A549 (cell line): ENCODE data around the gene FAM171A1. TPM values are rescaled to one million over a fixed set of nuclear protein-coding genes. Genes with fewer than 3 reads are reported as not detected.

Experiments
- ATAC-seq, 2 experiments: fragments of 200-7000 bp in 1 of 2; fragments of >200 bp in 1 of 2; cut with Nextera tagmentation in 1 of 2; cut with Tn5 transposase in 1 of 2; 3 replicates each; pipeline versions ENCODE4 v1.8.0 to v1.9.1; 2018 to 2020; ENCODE audit warnings: mild to moderate bottlenecking in 1 of 2, moderate library complexity in 1 of 2
- CTCF ChIA-PET: fragments of 300-600 bp; sonication (Branson Sonifier 250); formaldehyde crosslinking; extraction: SDS; loops from one replicate; lab custom pipeline; 2021; ENCODE audit warnings: antibody characterized with exemption, inconsistent platforms; lab: Yijun Ruan, JAX
- POLR2A ChIA-PET: fragments of 350-600 bp; formaldehyde crosslinking; extraction: SDS; loops from one replicate; lab custom pipeline; 2021; ENCODE audit warnings: antibody characterized with exemption, inconsistent platforms; lab: Yijun Ruan, JAX
- DNase-seq, 2 experiments: peaks; one replicate each; pipeline versions ENCODE4 v3.0.0 to v3.0.0-alpha.2; 2011 to 2016; ENCODE audit warnings: low read depth in 1 of 2, low spot score in 1 of 2
- FAIRE-seq: peaks from 2 replicates; lab custom pipeline; 2011; peaks lifted over from hg19 to GRCh38; lab: Jason Lieb, UNC
- H3K27ac ChIP-seq, 2 experiments: fragments of >200 bp; sonication (Bioruptor Twin); formaldehyde crosslinking; 3 replicates each; pipeline ENCODE4 v1.5.1; 2016 to 2017
- H3K4me1 ChIP-seq: fragments of >200 bp; sonication (Bioruptor Twin); formaldehyde crosslinking; 3 replicates; pipeline ENCODE4 v1.6.1; 2016
- H3K4me2 ChIP-seq: fragments of >200 bp; sonication (Bioruptor Twin); formaldehyde crosslinking; 3 replicates; pipeline ENCODE4 v1.6.1; 2016
- H3K4me3 ChIP-seq: fragments of >200 bp; sonication (Bioruptor Twin); formaldehyde crosslinking; 3 replicates; pipeline ENCODE4 v1.5.1; 2016
- H3K9me3 ChIP-seq: fragments of >200 bp; sonication (Bioruptor Twin); formaldehyde crosslinking; 3 replicates; pipeline ENCODE4 v1.6.1; 2016
- BCL3 ChIP-seq: fragments of >200 bp; sonication (Bioruptor Twin); formaldehyde crosslinking; IDR thresholded peaks from 3 replicates; pipeline ENCODE4 v1.6.1; 2016
- BHLHE40 ChIP-seq: IDR thresholded peaks from 2 replicates; pipeline ENCODE4 v1.6.1; 2012; ENCODE audit warnings: low read depth, low read length, inconsistent platforms
- CTCF ChIP-seq: fragments of >200 bp; sonication (Bioruptor Twin); formaldehyde crosslinking; IDR thresholded peaks from 3 replicates; pipeline ENCODE4 v1.5.1; 2016
- EP300 ChIP-seq, 2 experiments: fragments of >200 bp; sonication (Bioruptor Twin); formaldehyde crosslinking; IDR thresholded peaks; 2 replicates in 1 of 2; 3 replicates in 1 of 2; pipeline ENCODE4 v1.6.1; 2016 to 2017
- FOSL2 ChIP-seq, 2 experiments: fragments of 450-650 bp in 1 of 2; fragments of >200 bp in 1 of 2; sonication (Bioruptor Twin) in 1 of 2; formaldehyde crosslinking; IDR thresholded peaks; 2 replicates each; pipeline versions ENCODE4 v1.5.0 to v1.6.1; 2016 to 2020; ENCODE audit warnings: mild to moderate bottlenecking in 1 of 2, moderate library complexity in 1 of 2
- HOXB13 ChIP-seq: fragments of 250-450 bp; sonication (Bioruptor Pico); IDR thresholded peaks from 2 replicates; pipeline ENCODE4 v1.5.0; 2020; ENCODE audit warnings: low read depth, mild to moderate bottlenecking, moderate library complexity
- JUN ChIP-seq, 2 experiments: fragments of >200 bp; sonication (Bioruptor Twin); formaldehyde crosslinking; IDR thresholded peaks; 2 replicates in 1 of 2; 3 replicates in 1 of 2; pipeline ENCODE4 v1.6.1; 2016 to 2017
- MAX ChIP-seq: IDR thresholded peaks from 2 replicates; pipeline ENCODE4 v1.6.1; 2012
- PHF8 ChIP-seq: fragments of 200-600 bp; sonication (generic); IDR thresholded peaks from 2 replicates; pipeline ENCODE4 v1.6.1; 2016; ENCODE audit warnings: low read depth, mild to moderate bottlenecking, antibody characterized with exemption, moderate library complexity, borderline replicate concordance
- POLR2A ChIP-seq: IDR thresholded peaks from 2 replicates; pipeline ENCODE4 v1.6.1; 2012; ENCODE audit warnings: mild to moderate bottlenecking, low read length
- RCOR1 ChIP-seq: fragments of 150-350 bp; IDR thresholded peaks from 2 replicates; pipeline ENCODE4 v1.6.1; 2014; ENCODE audit warnings: antibody characterized with exemption, low read length, low read depth
- REST ChIP-seq: fragments of 200-600 bp; sonication (generic); IDR thresholded peaks from 2 replicates; pipeline ENCODE4 v1.6.1; 2016; ENCODE audit warnings: antibody characterized with exemption, mild to moderate bottlenecking, moderate library complexity
- SMC3 ChIP-seq: fragments of >200 bp; sonication (Bioruptor Twin); formaldehyde crosslinking; IDR thresholded peaks from 3 replicates; pipeline ENCODE4 v1.6.1; 2018; ENCODE audit warnings: inconsistent platforms
- TP53 ChIP-seq: fragments of 250-450 bp; sonication (Bioruptor Pico); IDR thresholded peaks from 2 replicates; pipeline ENCODE4 v1.5.0; 2021; ENCODE audit warnings: mild to moderate bottlenecking, moderate library complexity
- whole genome bisulfite sequencing: methylation state at CpG from one replicate; pipeline ENCODE4 v1.1.6; 2017; ENCODE audit errors: missing lambda C conversion rate; 5-methylcytosine and 5-hydroxymethylcytosine counted together
- polyA plus RNA-seq, 4 experiments: library from polyadenylated mRNA; depleted of rRNA in 3 of 4; stranded (reverse); fragments of >200 nt; fragmentation: RNase III in 1 of 4; extraction: RNeasy Plus Mini Kit Qiagen cat#74134 plus additional on column Dnase treatment in 1 of 4; gene quantifications; 2 replicates in 3 of 4; 3 replicates in 1 of 4; pipeline ENCODE4 v1.2.3, GENCODE V29; 2011 to 2017
- TF ChIP-seq, protein P1 (sequence below): IDR thresholded peaks from 2 replicates; pipeline ENCODE4 v1.6.1; 2012

Gene FAM171A1
- polyA plus RNA-seq, 2 of the 4 experiments (the other 2 are of a cell fraction) = 13.8 to 15.2 TPM

DNA sequence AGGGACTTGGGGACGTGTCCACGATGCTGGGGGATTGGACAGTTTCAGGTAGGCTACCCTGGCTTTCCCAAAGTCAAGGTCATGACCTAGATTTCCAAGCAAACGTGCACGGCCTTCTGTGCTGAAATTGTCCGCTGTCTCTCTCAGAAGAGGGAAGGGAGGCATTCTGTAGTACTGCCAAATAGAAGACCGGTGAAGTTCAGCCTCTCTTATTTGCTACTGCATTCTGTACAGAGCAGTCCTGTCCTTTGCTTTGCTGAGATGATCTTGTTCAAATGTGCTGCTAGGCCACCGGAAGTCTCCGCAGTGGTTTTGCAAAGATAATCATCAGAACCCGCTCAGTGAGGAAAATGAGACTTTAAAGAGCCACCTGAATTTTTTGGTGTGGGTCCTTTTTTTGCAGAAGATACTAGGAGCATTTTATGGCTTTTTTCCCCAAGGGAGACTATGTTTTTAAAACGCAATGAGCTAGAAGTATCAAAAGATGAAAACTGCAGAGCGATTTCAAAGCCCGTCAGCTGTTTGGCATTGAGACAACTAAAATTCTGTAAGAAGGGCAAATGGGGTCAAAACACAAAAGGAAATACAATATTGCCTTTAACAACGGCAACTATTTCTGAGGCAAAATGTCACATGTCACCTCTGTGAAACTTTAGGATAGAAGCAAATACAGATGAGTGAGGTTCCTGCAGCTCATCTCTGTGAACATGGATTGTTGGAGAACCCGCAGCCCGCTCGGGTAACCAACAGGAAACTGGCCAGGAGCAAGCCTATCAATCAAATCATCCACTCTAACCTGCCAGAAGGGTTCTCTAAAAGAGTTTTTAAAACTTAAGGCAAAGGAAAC is 201.3 kb downstream of the FAM171A1 start:
- FAIRE-seq = no peak
- TF ChIP-seq BHLHE40 = no peak
- no peak for TF ChIP-seq PHF8
- TF ChIP-seq FOSL2 (IDR thresholded peaks at IDR 0.05) = no peak
- no peak for TF ChIP-seq FOSL2 (CRISPR knock-in tag; IDR thresholded peaks at IDR 0.05)
- no peak for TF ChIP-seq EP300 (IDR thresholded peaks at IDR 0.05)
- TF ChIP-seq, all 56 proteins: peak for 0
- ATAC-seq (no peak), DNase-seq (no peak)
- CTCF ChIA-PET = interaction anchor here (1.4 kb wide), 1 partner anchor 10 kb away, joined by 5 read pairs; no protein-coding TSS in a partner anchor
- WGBS = 80% methylated on average over 16 of the region's 16 CpGs
- peaks cover 17% of the 10 kb centered on the region for H3K4me1 ChIP-seq
- no peak overlapping the region for H3K4me3 ChIP-seq
- no peaks in the 10 kb centered on the region for H3K9me3 ChIP-seq
- POLR2A ChIA-PET = interaction anchor here (1.2 to 1.3 kb wide), 2 partner anchors 33 to 72 kb away, joined by 3 to 5 read pairs; partner anchors contain the start of gene RPP38
- H3K27ac ChIP-seq = peak overlapping the region in 1 of 2 experiments; percentile 73; a peak in 3 of 6 replicates
- peak overlapping the region; percentile 81 for H3K4me2 ChIP-seq

DNA sequence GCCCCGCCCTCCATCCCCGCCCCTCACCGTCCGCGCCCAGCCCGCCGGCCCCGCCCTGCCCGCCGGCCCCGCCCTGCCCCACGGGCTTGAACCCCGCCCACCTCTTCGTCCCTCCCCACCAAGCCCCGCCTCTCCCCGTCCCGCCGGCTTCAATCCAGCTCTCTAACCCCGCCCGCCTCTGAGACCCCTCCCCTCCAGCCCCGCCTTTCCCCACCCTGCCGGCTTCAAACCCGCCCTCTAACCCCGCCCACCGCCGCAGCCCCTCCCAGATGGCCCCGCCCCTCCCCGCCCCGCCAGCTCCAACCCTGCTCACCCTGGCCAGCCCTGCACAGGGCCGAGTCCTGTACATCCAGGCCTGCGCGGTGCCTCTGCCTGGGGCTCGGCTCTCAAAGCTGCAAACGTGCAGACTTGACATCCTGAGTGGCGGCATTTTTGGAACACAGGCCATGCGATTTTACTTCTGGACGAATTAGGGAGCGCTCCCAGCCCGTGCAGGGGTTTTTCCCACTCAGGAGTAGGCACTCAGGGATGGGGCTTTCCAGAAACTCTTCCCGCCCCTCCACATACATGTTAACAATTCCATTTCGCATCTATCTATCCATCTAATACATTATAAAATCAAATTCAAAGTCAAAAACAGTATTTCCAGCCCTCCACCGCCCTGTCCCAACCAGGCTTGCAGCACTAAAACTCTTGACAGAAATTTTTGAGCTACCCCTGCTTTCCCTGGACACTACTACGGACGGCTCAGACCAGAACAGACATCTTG is 202.1 kb downstream of the FAM171A1 start:
- Histone ChIP-seq H3K4me2 (peak overlapping the region; percentile 81), H3K9me3 (no peaks in the 10 kb centered on the region), H3K27ac (peak overlapping the region; percentile 59 to 73), H3K4me3 (peak overlapping the region; percentile 22; the same call in 2 of the 3 replicates), H3K4me1 (peaks cover 17% of the 10 kb centered on the region)
- POLR2A ChIA-PET = interaction anchor here (0.6 to 1.3 kb wide), 12 partner anchors 8 to 1785 kb away, joined by 3 to 9 read pairs (median 4); partner anchors contain the start of genes MEIG1 and RPP38
- 43% methylated on average over 11 of the region's 44 CpGs for WGBS
- peak; percentile 82 to 95 for DNase-seq
- TF ChIP-seq POLR2A (peak; percentile 89), HOXB13 (no peak)
- CTCF ChIA-PET = interaction anchor here (0.9 to 1.4 kb wide), 4 partner anchors 10 to 54 kb away, joined by 3 to 5 read pairs (median 4); no protein-coding TSS in a partner anchor
- ATAC-seq = peak; percentile 77 to 83
- FAIRE-seq = no peak

GRCh38 chr10:15168291-15168785 is 202.8 kb downstream of the FAM171A1 start, which contains the start of gene NMT2:
Gene NMT2, minus strand, starts transcription at chr10:15168693. Its CDS starts 81 bp downstream, at chr10:15168612.
- ChIA-PET POLR2A (interaction anchor here (0.6 to 1.3 kb wide), 11 partner anchors 12 to 290 kb away, joined by 3 to 9 read pairs (median 3); partner anchors contain the start of genes MEIG1 and RPP38), CTCF (interaction anchor here (0.9 to 1.5 kb wide), 6 partner anchors 9 to 203 kb away, joined by 3 to 6 read pairs (median 4); partner anchors contain the start of gene FAM171A1)
- 1% methylated on average over 33 of the region's 70 CpGs for WGBS
- FAIRE-seq (no peak), DNase-seq (peak in 1 of 2 experiments; percentile 81), ATAC-seq (peak; percentile 91 to 92)
- Histone ChIP-seq H3K27ac (peak within 1 kb of the TSS; percentile 80 to 95), H3K4me1 (peaks cover 19% of the 10 kb centered on the region), H3K4me3 (peak within 1 kb of the TSS; percentile 90), H3K9me3 (no peaks in the 10 kb centered on the region), H3K4me2 (peak within 1 kb of the TSS; percentile 89)
- TF ChIP-seq MAX (peak; percentile 80), BCL3 (peak; percentile 62; the same call in 2 of the 3 replicates), POLR2A (peak; percentile 96), JUN (IDR thresholded peaks at IDR 0.05) (peak; percentile 38 to 77; a peak in 2 of 5 replicates), PHF8 (peak; percentile 56; the same call in 1 of the 2 replicates), TP53 (CRISPR knock-in tag) (no peak), REST (no peak), CTCF (peak; percentile 30), RCOR1 (no peak), SMC3 (peak; percentile 39; the same call in 2 of the 3 replicates)
- TF ChIP-seq, protein P1, sequence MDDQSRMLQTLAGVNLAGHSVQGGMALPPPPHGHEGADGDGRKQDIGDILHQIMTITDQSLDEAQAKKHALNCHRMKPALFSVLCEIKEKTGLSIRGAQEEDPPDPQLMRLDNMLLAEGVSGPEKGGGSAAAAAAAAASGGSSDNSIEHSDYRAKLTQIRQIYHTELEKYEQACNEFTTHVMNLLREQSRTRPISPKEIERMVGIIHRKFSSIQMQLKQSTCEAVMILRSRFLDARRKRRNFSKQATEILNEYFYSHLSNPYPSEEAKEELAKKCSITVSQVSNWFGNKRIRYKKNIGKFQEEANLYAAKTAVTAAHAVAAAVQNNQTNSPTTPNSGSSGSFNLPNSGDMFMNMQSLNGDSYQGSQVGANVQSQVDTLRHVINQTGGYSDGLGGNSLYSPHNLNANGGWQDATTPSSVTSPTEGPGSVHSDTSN = no peak
